HEK293 (cell line): ENCODE results near the gene PKHD1.

Source experiments
- ATF2 ChIP-seq: fragments of 450-650 bp; formaldehyde crosslinking; IDR thresholded peaks from 2 replicates; pipeline ENCODE4 v1.5.1; 2016; ENCODE audit warnings: missing biosample characterization, missing genetic modification characterization, low read depth
- BCL6B ChIP-seq: fragments of 450-650 bp; formaldehyde crosslinking; IDR thresholded peaks from 2 replicates; pipeline ENCODE4 v1.5.1; 2017; ENCODE audit warnings: missing biosample characterization, missing genetic modification characterization
- CTCF ChIP-seq: fragments of 450-650 bp; formaldehyde crosslinking; IDR thresholded peaks from 2 replicates; pipeline ENCODE4 v1.5.1; 2016; ENCODE audit warnings: missing biosample characterization, missing genetic modification characterization
- HOXC10 ChIP-seq: sonication (generic); formaldehyde crosslinking; IDR thresholded peaks from 2 replicates; pipeline ENCODE4 v1.8.1; 2023; ENCODE audit warnings: mild to moderate bottlenecking, missing genetic modification reagents
- MZF1 ChIP-seq: fragments of 450-650 bp; formaldehyde crosslinking; IDR thresholded peaks from 2 replicates; pipeline ENCODE4 v1.5.1; 2017; ENCODE audit warnings: missing biosample characterization, missing genetic modification characterization, borderline replicate concordance
- PATZ1 ChIP-seq: fragments of 450-650 bp; formaldehyde crosslinking; IDR thresholded peaks from 2 replicates; pipeline ENCODE4 v1.5.1; 2016; ENCODE audit warnings: missing biosample characterization, missing genetic modification characterization
- ZBTB7A ChIP-seq: fragments of 450-650 bp; formaldehyde crosslinking; IDR thresholded peaks from 2 replicates; pipeline ENCODE4 v1.5.1; 2016; ENCODE audit warnings: low read depth, missing biosample characterization, missing genetic modification characterization
- ZBTB8A ChIP-seq: fragments of 450-650 bp; formaldehyde crosslinking; IDR thresholded peaks from 2 replicates; pipeline ENCODE4 v1.5.1; 2016; ENCODE audit warnings: missing biosample characterization, missing genetic modification characterization
- ZFP3 ChIP-seq: fragments of 450-650 bp; formaldehyde crosslinking; IDR thresholded peaks from 2 replicates; pipeline ENCODE4 v1.5.1; 2016; ENCODE audit warnings: low read depth, missing biosample characterization, missing genetic modification characterization
- ZNF501 ChIP-seq: fragments of 450-650 bp; formaldehyde crosslinking; IDR thresholded peaks from 2 replicates; pipeline ENCODE4 v1.5.1; 2016; ENCODE audit warnings: missing biosample characterization, missing genetic modification characterization
- ZNF544 ChIP-seq: fragments of 450-650 bp; formaldehyde crosslinking; IDR thresholded peaks from 2 replicates; pipeline ENCODE4 v1.5.0; 2017; ENCODE audit warnings: missing biosample characterization, missing genetic modification characterization
- ZNF561 ChIP-seq: fragments of 450-650 bp; IDR thresholded peaks from 2 replicates; pipeline ENCODE4 v1.5.1; 2018; ENCODE audit warnings: missing biosample characterization, missing genetic modification characterization, borderline replicate concordance
- ZNF660 ChIP-seq: fragments of 450-650 bp; IDR thresholded peaks from 2 replicates; pipeline ENCODE4 v1.5.1; 2018; ENCODE audit warnings: missing biosample characterization, mild to moderate bottlenecking, missing genetic modification characterization
- ZNF785 ChIP-seq: fragments of 450-650 bp; formaldehyde crosslinking; IDR thresholded peaks from 2 replicates; pipeline ENCODE4 v1.5.1; 2016; ENCODE audit warnings: missing biosample characterization, missing genetic modification characterization

GRCh38 chr6:51812231-51812630, 275.2 kb downstream of the PKHD1 start:
- TF ChIP-seq ZBTB7A (tag by site-specific recombination) (no peak), CTCF (tag by site-specific recombination) (no peak), ZNF561 (tag by site-specific recombination) (no peak), ATF2 (no peak), BCL6B (tag by site-specific recombination) (no peak), ZNF544 (no peak), ZNF660 (tag by site-specific recombination) (no peak), MZF1 (no peak), ZNF501 (no peak), ZNF785 (tag by site-specific recombination) (no peak), ZBTB8A (no peak), HOXC10 (CRISPR knock-in tag) (no peak), ZFP3 (tag by site-specific recombination) (no peak), PATZ1 (tag by site-specific recombination) (no peak)
